ENCODE data around the gene FKRP.
"Not testable (repeated sequence)": the region's sequence is repeated elsewhere in the genome, so short reads cannot be mapped to it uniquely, and the experiment has no call there.

Gene FKRP

DNA sequence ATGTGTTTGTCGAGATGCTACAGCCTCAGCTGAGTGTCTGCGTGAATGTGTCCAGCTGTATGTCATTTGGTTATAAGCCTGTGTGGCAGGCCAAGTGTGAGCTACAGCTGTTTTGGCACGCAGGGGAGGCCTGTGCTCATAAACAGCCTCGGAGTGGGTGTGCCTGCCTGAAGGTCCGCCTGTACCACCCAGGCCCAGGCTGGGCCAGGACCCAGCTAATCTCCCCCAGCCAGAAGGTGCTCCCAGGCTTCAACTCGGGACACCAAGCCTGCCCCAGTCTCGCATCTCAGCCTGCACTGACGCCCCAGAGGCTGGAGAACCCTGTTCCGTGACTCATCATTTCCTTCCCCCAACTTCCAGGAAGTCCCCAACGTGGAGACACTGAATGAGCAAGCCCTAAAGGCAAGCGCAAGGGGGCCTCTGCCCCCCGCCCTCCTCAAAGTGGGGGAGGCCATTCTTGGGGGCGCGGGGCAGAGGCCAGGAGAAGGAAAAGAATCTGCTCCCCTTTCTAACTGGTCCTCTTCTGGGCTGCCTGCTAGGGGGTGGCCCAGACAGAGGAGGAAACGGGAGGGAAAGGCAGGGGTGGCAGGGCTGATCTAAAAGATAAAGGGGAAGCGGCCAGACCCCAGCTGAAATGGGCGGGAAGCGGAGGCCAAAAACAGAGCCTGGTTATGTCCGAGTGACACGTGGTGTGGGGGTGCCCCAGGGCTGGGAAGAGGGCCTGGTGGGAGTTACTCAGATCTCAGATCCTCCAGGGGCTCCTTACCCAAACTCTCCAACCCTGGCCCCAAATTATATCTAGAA, 40.6 kb downstream of the FKRP start:
- peak; percentile 94 for DNase-seq (ENCODE audit: low read depth)

DNA sequence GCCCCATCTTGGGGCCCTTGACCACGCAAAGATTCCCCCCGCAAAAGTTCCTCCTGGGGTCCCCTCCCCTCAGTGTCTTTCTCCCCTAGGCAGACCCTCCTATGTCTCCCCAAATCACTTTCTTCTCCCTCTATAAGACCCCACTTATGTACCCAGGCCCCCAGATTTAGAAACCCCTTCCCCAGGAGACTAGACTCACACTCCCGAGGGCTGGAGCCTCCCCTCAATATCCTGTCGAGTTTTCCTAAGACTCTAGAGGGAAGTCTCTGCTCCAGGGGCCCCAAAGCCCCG, 41.1 kb downstream of the FKRP start:
- no peak for DNase-seq (ENCODE audit: low read depth)

DNA sequence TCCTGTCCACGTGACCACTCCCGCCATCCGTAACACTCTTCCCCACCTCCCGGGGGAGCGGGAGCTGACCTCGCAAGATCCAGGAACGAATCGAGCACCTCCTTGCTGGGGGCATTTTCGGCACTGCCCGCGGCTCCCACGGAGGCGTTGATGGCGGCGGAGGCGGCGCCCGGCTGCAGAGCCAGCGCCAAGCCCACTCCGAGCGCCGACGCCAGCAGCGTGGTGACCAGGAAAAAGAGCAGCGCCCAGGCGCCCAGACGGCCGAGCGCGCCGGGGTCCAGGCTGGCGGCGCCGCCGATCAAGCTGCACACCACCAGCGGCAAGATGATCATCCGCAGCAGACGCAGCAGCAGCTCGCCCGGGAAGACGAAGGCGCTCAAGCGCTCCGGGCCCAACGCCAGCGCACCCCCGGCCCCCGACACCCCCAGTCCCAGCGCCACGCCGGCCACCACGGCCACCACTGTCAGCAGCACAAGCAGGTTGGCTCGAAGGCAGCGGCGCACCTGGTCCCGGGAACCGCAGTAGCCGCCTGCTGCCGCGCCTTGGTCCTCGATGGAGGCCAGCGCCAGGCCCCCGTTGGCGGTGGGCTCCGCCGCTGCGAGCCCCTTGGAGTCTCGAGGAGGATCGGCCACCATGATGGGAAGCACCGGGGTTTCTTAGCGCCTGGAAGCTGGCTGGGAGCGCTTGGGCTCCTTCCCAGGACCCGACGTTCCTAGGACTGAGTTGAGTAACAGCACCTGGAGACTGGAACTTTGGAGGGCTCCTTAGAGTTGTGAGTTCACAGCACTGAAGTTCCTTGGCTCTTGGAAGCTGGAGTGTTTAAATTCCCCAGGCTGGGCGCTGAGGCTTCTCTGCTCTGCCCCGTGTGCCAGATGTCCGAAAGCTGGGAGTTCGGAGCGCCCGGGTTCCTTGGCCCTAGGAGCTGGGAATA, 41.7 kb downstream of the FKRP start:
- DNase-seq (ENCODE audit: low read depth) = peak; percentile 79

DNA sequence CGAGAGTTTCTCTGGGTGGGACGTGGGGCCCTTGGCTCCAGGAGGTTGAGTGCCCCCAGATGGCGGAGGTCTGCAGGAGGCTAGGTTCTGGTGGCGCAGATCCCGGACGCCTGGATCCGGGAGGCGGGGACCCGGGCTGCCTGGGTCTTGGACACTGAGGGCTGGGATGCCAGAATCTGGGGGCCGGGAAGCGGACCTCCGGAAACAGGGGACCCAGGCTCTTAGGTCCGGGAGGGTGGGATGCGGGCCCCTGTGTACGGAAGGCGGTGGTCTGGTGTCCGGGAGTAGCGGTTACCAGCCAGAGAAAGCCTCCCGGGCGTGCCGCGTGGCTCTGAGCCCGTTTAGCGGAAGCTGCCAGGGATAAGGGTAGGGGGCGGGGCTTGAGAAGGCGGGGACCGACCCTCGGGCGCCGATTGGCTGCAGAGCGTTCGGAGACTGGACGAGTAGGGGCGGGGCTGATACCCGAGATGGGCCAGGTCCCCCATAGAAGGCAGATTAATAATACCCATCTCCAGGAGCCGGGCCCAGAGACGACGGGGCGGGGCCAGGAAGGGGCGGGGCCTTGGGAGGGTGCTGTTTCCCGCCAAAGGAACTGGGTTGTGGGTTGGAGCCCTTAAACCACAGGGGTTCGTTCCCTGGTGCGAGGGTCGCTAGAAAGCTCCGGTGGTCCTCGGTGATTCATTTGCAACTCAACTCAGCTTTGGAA, 42.6 kb downstream of the FKRP start, which contains the start of gene SLC1A5:
Gene SLC1A5, minus strand, starts transcription at position 333 of the 706 bp plus-strand sequence. CDS start 629 bp downstream, outside the sequence.
- DNase-seq (ENCODE audit: low read depth) = peak; percentile 98

DNA sequence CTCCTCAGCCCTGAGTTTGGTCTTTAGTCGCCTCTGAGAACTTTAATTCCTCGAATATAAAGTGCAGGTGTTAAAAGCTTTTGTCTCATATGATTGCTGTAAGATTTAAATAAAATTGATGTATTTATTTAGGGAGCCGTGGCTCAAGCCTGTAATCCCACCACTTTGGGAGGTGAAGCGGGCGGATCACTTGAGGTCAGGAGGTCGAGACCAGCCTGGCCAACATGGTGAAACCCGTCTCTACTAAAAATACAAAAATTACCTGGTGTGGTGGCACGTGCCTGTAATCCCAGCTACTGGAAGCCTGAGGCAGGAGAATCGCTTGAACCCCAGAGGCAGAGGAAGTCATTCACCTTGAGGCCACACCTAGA, 43.1 kb downstream of the FKRP start:
- DNase-seq (ENCODE audit: low read depth) = no peak

DNA sequence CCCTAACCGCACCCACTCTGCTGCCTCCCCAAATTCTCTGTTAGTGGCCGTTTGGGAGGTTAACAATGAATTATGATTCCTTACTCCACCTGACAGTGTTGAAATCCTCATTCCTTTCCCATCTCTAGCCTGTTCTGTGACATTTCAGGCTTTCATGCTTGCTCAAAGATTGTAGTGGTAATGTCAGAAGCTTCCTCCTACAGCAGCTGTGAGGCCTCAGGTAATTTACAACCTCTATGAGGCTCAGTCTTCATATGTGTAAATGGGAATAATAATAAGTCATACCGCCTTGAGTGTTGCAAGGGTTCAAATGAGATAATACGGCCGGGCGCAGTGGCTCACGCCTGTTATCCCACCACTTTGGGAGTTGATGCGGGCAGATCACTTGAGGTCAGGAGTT, 43.5 kb downstream of the FKRP start:
- no peak for DNase-seq (ENCODE audit: low read depth)

DNA sequence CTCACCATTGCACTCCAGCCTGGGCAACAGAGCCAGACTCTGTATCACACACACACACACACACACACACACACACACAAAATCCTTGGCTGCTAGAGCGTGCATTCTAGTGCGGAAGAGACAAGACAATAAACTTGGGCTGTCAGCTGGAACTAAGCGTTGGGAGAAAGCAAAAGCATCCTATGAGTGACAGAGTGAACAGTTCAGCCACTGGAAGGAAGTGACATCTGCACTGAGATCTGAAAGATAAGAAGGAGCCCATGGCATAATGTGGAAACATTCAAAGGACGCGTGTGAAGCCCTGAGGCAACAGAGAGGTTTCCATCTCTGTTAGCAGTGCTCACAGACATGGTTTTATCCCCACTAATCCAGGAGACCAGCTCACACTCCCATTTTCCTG, 46.1 kb downstream of the FKRP start:
- DNase-seq (ENCODE audit: low read depth) = peak; percentile 75

DNA sequence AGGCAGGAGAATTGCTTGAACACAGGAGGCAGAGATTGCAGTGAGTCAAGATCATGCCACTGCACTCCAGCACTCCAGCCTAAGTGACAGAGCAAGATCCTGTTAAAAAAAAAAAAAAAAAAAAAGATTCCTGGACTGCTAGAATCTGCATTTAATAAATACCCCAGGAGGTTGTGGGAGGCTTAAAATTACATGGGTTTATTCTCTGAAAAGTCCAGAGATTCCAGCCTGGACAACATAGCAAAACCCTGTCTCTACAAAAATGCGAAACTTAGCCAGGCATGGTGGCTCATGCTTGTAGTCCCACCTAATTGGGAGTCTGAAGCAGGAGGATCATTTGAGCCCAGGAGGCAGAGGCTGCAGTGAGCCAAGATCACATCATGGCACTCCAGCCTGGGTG, 52.0 kb downstream of the FKRP start:
- DNase-seq (ENCODE audit: low read depth) = no peak

DNA sequence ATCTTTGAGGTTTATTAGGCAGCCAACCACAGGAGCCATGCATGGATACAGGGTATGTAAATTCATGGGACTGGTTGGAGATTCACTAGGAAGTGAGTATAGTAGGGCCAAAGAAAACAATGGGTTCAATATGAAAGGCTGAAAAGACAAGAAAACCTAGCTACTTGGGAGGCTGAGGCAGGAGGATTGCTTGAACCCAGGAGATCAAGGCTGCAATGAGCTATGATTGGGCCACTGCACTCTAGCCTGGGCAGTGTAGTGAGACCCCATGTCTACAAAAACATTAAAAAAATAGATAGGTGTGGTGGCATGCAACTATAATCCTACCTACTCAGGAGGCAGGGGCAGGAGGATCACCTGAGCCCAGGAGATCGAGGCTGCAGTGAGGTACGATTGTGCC, 52.9 kb downstream of the FKRP start:
- no peak for DNase-seq (ENCODE audit: low read depth)

DNA sequence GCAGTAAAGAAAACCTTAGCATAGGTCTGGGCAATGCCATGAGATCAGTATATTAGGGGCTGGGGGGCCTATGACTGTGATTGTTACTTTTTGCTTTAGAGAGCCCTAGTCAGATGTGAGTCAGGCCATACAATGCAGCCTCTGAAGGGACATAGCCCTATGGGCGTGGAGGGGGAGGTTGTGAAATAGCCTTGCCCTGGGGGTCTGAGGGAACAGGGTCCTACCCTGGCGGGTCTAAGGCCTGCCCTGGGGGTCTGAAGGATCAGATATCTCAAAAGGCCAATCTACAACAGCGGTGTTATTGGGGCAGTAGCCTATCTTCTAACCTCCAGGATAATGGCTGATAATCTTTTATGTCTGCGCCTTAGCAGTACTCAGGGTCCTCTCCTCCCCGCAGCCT, 56.3 kb downstream of the FKRP start:
- DNase-seq (ENCODE audit: low read depth) = peak; percentile 18

DNA sequence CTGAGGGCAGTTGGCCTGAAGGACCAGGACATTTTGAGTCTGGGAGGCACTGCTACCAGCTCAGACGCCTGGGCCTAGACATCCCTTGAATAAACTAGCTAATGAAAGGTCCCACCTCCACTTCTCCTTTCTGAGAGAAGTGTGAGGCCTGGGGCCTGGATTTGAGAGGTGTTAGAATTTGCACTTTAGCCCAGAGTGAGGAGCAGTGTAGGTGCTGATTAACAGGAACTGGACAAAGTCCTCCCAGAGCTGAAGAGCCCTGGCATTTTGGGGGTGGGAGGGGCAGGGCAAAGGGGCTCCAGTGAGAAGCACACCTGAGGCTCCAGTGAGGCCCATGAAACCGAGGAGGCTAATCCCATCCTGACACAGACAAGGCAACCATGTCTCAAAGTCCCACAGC, 57.7 kb downstream of the FKRP start:
- no peak for DNase-seq (ENCODE audit: low read depth)

DNA sequence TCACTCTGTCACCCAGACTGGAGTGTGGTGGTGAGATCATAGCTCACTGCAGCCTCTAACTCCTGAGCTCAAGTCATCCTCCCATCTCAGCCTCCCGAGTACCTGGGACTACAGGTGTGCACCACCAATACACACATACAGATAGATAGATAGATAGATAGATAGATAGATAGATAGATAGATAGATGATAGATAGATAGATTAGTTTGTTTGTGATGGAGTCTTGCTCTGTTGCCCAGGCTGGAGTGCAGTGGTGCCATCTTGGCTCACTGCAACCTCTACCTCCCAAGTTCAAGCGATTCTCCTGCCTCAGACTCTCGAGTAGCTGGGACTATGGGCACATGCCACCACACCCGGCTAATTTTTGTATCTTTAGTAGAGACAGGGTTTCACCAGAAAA, 58.6 kb downstream of the FKRP start:
- not testable (repeated sequence) for DNase-seq (ENCODE audit: low read depth)

DNA sequence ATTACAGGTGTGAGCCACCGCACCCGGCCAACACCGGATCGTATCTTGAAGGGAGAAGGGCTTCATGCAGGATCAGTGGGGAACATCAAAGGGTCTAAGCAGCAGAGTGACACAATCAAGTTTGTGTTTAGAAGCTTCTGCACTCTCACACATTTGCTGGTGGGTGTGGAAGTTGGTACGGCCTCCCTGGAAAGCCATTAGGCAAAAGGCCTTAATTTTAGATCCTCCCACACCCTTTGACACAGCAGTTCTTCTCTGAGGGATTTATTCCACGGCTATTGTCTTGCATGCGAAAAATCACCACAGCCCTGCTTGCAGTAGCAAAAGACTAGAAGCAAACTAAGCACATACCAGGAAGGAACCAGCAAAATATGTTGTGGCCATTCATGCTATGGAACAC, 60.8 kb downstream of the FKRP start:
- no peak for DNase-seq (ENCODE audit: low read depth)
